Body of pancreas (tissue), 4 donors: ENCODE measurements around the gene COL18A1. TPM values are rescaled to one million over a fixed set of nuclear protein-coding genes. Genes with fewer than 3 reads are reported as not detected.

ENCODE experiments used
- ATAC-seq: fragments of 150-250 bp; one replicate; pipeline ENCODE4 v1.9.1; 2016
- DNase-seq, 4 donors: peaks; one replicate each; pipeline ENCODE4 v3.0.0-alpha.2; 2019
- H3K27ac ChIP-seq, 4 donors: fragments of 200-600 bp; sonication (generic); 1 replicate in 3 of 4; 2 replicates in 1 of 4; pipeline versions ENCODE4 v1.5.1 to v1.6.1; 2016 to 2019; ENCODE audit warnings: mild to moderate bottlenecking in 1 of 4, mixed read lengths in 1 of 4, moderate library complexity in 1 of 4
- H3K27me3 ChIP-seq, 2 donors: fragments of 200-600 bp; sonication (generic); one replicate each; pipeline ENCODE4 v1.6.0; 2016; ENCODE audit warnings: mild to moderate bottlenecking in 1 of 2
- H3K36me3 ChIP-seq, 2 donors: fragments of 200-600 bp; sonication (generic); replicated peaks in 1 of 2; 2 replicates each; pipeline ENCODE4 v1.5.1; 2016; ENCODE audit warnings: low read depth in 2 of 2; ENCODE audit not compliant: insufficient read depth in 1 of 2
- H3K4me1 ChIP-seq: fragments of 200-600 bp; sonication (generic); one replicate; pipeline ENCODE4 v1.6.0; 2016
- H3K4me3 ChIP-seq, 2 donors: fragments of 200-600 bp; sonication (generic); 1 replicate in 1 of 2; 2 replicates in 1 of 2; pipeline ENCODE4 v1.5.1; 2016 to 2019
- H3K9me3 ChIP-seq, 3 donors: fragments of 200-600 bp; sonication (generic); 1 replicate in 2 of 3; 2 replicates in 1 of 3; pipeline ENCODE4 v1.5.1; 2016
- CTCF ChIP-seq, 7 experiments: fragments of 450-650 bp in 4 of 7; fragments of 200-600 bp in 3 of 7; sonication (generic) in 3 of 7; IDR thresholded peaks; one replicate each; pipeline ENCODE4 v1.5.1; 2016 to 2019; ENCODE audit warnings: antibody characterized with exemption in 7 of 7
- POLR2A ChIP-seq, 3 donors: fragments of 450-650 bp; IDR thresholded peaks; one replicate each; pipeline ENCODE4 v1.6.1; 2016; ENCODE audit warnings: antibody characterized with exemption in 3 of 3, mild to moderate bottlenecking in 2 of 3
- WGBS, 2 donors: methylation state at CpG; one replicate each; pipeline ENCODE4 v1.1.5; 2017; 5-methylcytosine and 5-hydroxymethylcytosine counted together
- intact Hi-C: fragments of 100-400 bp; cut with DNase I; formaldehyde crosslinking; loops from one replicate; pipeline ENCODE4 v1.15.1; 2023
- total RNA-seq, 2 donors: library from RNA; depleted of rRNA; stranded (reverse); fragments of >200 nt; gene quantifications; one replicate each; pipeline ENCODE4 v1.1.0, GENCODE V29; 2016

COL18A1 gene
- total RNA-seq, 2 donors from 2014 or later: 108 to 284 TPM

DNA sequence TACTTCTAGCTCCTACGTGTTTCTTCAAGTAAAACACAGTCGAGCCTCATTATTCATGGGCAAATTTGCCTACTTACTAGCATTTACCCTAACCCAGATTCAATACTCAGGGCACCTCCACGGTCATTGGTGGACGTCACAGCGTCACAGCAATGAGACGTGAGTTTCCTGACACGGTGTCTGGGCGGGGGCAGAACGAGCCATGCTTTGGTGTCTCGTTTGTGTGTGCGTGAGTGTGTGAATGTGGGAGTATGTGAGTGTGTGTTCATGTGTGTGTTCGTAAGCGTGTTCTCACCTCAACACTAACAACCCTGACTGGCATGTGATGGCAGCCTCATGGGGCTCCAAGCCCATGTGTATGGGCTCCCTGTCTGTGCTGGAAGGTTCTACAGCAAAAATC, 17.5 kb upstream of the COL18A1 start:
- H3K27me3 ChIP-seq: no peaks in the 10 kb centered on the region
- intact Hi-C loops: no loop called here
- WGBS, 2 donors: 59 to 61% methylated on average over 6 to 13 of the region's 13 CpGs

GRCh38 chr21:45388011-45388521, 16.9 kb upstream of the COL18A1 start:
- Histone ChIP-seq H3K27ac (no peak overlapping the region), H3K9me3 (no peaks in the 10 kb centered on the region), H3K4me3 (no peak overlapping the region), H3K4me1 (peaks cover 5% of the 10 kb centered on the region), H3K36me3 (no peaks in the 10 kb centered on the region), H3K27me3 (no peaks in the 10 kb centered on the region)
- WGBS, 2 donors: 33 to 40% methylated on average over 4 to 7 of the region's 7 CpGs
- intact Hi-C loops: no loop called here
- ATAC-seq (no peak), DNase-seq (peak in 2 of 4 donors; percentile 10 to 13)
- TF ChIP-seq POLR2A (IDR thresholded peaks at IDR 0.05) (no peak), CTCF (IDR thresholded peaks at IDR 0.05) (no peak)

More for the DNA sequence above, 17.5 kb upstream of the COL18A1 start:
- Histone ChIP-seq H3K4me3 (no peak overlapping the region), H3K36me3 (no peaks in the 10 kb centered on the region), H3K9me3 (no peaks in the 10 kb centered on the region), H3K4me1 (peaks cover 5% of the 10 kb centered on the region), H3K27ac (peak overlapping the region in 2 of 4 donors; percentile 36 to 46)
- ATAC-seq (no peak), DNase-seq (peak in 2 of 4 donors; percentile 2 to 4)
- TF ChIP-seq POLR2A (IDR thresholded peaks at IDR 0.05) (no peak), CTCF (IDR thresholded peaks at IDR 0.05) (no peak)

DNA sequence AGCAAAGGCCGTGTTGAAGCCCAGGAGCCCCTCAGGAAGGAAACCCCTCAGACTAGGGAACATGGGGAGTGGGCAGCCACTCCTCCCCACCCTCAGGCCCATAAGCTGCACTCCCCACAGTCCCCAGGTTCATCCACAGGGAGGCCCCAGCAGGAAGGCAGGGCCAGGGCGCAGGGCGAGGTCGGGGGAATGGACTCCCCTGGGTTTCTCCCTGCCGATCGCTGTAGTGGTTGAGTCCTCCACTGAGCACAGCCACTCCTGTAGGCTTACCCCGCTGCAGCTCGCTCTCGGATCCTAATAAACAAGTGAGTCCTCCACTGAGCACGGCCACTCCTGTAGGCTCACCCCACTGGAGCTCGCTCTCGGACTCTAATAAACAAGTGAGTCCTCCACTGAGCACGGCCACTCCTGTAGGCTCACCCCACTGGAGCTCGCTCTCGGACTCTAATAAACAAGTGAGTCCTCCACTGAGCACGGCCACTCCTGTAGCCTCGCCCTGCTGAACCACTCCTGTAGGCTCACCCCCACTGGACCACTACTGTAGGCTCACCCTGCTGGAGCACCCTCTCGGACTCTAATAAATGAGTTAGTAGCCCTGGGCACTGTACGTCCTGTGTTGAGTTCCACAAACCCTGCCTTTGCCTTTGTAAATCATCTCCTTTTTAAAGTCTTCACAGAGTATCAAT, 16.2 kb upstream of the COL18A1 start:
- Histone ChIP-seq H3K27ac (no peak overlapping the region), H3K9me3 (no peaks in the 10 kb centered on the region), H3K27me3 (no peaks in the 10 kb centered on the region), H3K4me1 (peaks cover 5% of the 10 kb centered on the region), H3K36me3 (no peaks in the 10 kb centered on the region), H3K4me3 (no peak overlapping the region)
- intact Hi-C loops: no loop called here
- peak in 2 of 4 donors; percentile 4 to 9 for DNase-seq
- 67 to 74% methylated on average over 16 to 18 of the region's 19 CpGs for WGBS, 2 donors
- TF ChIP-seq CTCF (IDR thresholded peaks at IDR 0.05): no peak
- no peak for TF ChIP-seq POLR2A (IDR thresholded peaks at IDR 0.05)
- ATAC-seq: no peak

GRCh38 chr21:45390121-45390751, 14.7 kb upstream of the COL18A1 start:
- H3K9me3 ChIP-seq: no peaks in the 10 kb centered on the region
- H3K27ac ChIP-seq: no peak overlapping the region
- peaks cover 5% of the 10 kb centered on the region for H3K4me1 ChIP-seq
- ATAC-seq (no peak), DNase-seq (peak in 1 of 4 donors; percentile 9)
- intact Hi-C loops: no loop called here
- no peaks in the 10 kb centered on the region for H3K27me3 ChIP-seq
- no peak for TF ChIP-seq POLR2A (IDR thresholded peaks at IDR 0.05)
- TF ChIP-seq CTCF (IDR thresholded peaks at IDR 0.05): no peak
- H3K4me3 ChIP-seq: no peak overlapping the region
- WGBS, 2 donors: 70 to 78% methylated on average over 20 to 28 of the region's 28 CpGs
- no peaks in the 10 kb centered on the region for H3K36me3 ChIP-seq
